K562 (cell line): Measurements from ENCODE around the gene DNAJB4. TPM values are rescaled to one million over a fixed set of nuclear protein-coding genes. Genes with fewer than 3 reads are reported as not detected.

ENCODE experiments used
- CCNT2 ChIP-seq: IDR thresholded peaks from 2 replicates; pipeline ENCODE4 v1.6.1; 2011; ENCODE audit warnings: borderline replicate concordance, low read depth, mild to moderate bottlenecking, moderate library complexity, mixed read lengths, low read length; ENCODE audit not compliant: insufficient read length; ENCODE audit errors: extremely low read depth
- EP300 ChIP-seq: IDR thresholded peaks from 2 replicates; pipeline ENCODE4 v1.6.1; 2012; ENCODE audit warnings: low read length, improper control_type of control experiment
- MAFF ChIP-seq: IDR thresholded peaks from 2 replicates; pipeline ENCODE4 v1.6.1; 2012; ENCODE audit warnings: low read length, improper control_type of control experiment
- PYGO2 ChIP-seq: fragments of 450-650 bp; IDR thresholded peaks from 2 replicates; pipeline ENCODE4 v1.6.1; 2016; ENCODE audit warnings: mild to moderate bottlenecking, missing genetic modification characterization, moderate library complexity, missing compliant biosample characterization
- SIRT6 ChIP-seq: IDR thresholded peaks from one replicate; pipeline ENCODE4 v1.6.1; 2012; ENCODE audit warnings: low read depth, mild to moderate bottlenecking, control low read depth, inconsistent platforms, low read length, moderate library complexity
- TAF15 ChIP-seq: fragments of 200-400 bp; formaldehyde crosslinking; IDR thresholded peaks from 2 replicates; pipeline ENCODE4 v1.6.1; 2017; ENCODE audit warnings: mild to moderate bottlenecking, low read depth, low read length, moderate library complexity
- TSC22D4 ChIP-seq: fragments of 450-650 bp; IDR thresholded peaks from 2 replicates; pipeline ENCODE4 v1.6.1; 2016; ENCODE audit warnings: missing genetic modification characterization, missing biosample characterization, control low read depth
- U2AF2 ChIP-seq: fragments of 200-400 bp; formaldehyde crosslinking; optimal IDR thresholded peaks from 2 replicates; pipeline ENCODE3; 2017; ENCODE audit warnings: low read depth, mild to moderate bottlenecking, low read length
- polyA plus RNA-seq, 8 experiments: library from polyadenylated mRNA; depleted of rRNA in 4 of 8; stranded (reverse) in 5 of 8; unstranded in 3 of 8; fragments of >200 nt; fragmentation: Nextera tagmentation in 2 of 8; fragmentation: Illumina TruSeq in 1 of 8; extraction: Ambion mirVana in 2 of 8; extraction: Trizol in 1 of 8; gene quantifications; 2 replicates each; pipeline versions ENCODE4 v1.2.1 to v1.2.3, GENCODE V29; 2011 to 2014; ENCODE audit warnings: inconsistent platforms in 1 of 8, missing spikeins in 1 of 8
- total RNA-seq, 7 experiments: library from RNA; depleted of rRNA in 6 of 7; stranded (reverse); fragments of >200 nt in 6 of 7; fragmentation: Illumina TruSeq in 2 of 7; extraction: Trizol in 2 of 7; gene quantifications; 2 replicates each; pipeline versions ENCODE4 v1.2.1 to v1.2.3, GENCODE V29; 2011 to 2021; ENCODE audit warnings: low replicate concordance in 1 of 7
- TF ChIP-seq, protein P1 (sequence below): fragments of 450-650 bp; IDR thresholded peaks from 2 replicates; pipeline ENCODE4 v1.6.1; 2016; ENCODE audit warnings: low read depth
- TF ChIP-seq, protein P2 (sequence below), 2 experiments: fragments of 450-650 bp in 1 of 2; sonication (generic) in 1 of 2; formaldehyde crosslinking in 1 of 2; IDR thresholded peaks in 1 of 2; conservative IDR thresholded peaks in 1 of 2; 2 replicates each; pipeline versions ENCODE4 v1.6.1 to v1.8.1; 2016 to 2023; ENCODE audit warnings: mild to moderate bottlenecking in 2 of 2, moderate library complexity in 2 of 2, inconsistent platforms in 1 of 2, missing genetic modification reagents in 1 of 2
- TF ChIP-seq, protein P3 (sequence below): sonication (generic); formaldehyde crosslinking; IDR thresholded peaks from 2 replicates; pipeline ENCODE4 v1.8.1; 2023; ENCODE audit warnings: mild to moderate bottlenecking, missing genetic modification reagents
- TF ChIP-seq, protein P4 (sequence below): fragments of 450-650 bp; IDR thresholded peaks from 2 replicates; pipeline ENCODE4 v1.7.0; 2016; ENCODE audit warnings: borderline replicate concordance

Gene DNAJB4
- total and polyA plus RNA-seq, 9 of the 15 experiments (the other 6 are each of a cell fraction or from before 2014, with no cell fraction given) = 8.5 to 27.7 (median 19.8) TPM

DNA sequence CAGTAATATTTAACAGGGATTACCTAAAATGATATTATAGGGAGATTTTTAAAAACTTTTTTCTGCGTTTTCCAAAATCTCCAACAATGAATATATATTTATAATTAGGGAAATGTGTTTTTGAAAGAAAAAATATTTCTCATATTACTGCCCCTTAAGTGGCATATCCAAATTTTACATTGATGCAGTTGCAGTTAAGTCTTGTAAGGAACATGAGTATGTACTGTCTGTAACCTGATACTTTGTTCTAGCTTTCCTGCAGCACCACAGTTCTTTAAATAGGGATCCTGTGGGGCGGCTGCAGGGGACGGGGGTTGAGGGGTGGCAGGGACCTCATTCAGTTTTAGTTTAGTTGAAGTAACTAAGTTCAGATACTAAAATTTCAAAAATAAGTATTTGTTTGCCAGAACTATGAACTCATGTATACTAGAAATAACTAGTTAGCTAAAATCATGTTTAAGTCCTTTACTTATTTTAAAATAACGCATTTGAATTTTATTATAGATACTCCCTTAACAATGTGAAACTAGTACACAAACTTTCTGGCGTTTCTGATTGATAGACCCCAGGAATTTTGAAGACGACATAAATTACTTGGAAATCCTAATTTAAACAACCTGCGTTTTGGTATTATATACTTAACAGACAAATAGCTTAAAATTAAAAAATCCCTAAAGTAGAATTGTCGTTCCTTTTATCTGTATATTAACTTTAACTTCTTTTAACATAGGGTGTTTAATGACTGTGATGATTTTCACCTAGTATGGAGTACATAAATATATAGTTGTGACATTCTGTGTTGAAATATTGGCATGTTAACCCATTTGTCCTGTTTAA, 639 bp upstream of the DNAJB4 start (continued):
- TF ChIP-seq, protein P1, sequence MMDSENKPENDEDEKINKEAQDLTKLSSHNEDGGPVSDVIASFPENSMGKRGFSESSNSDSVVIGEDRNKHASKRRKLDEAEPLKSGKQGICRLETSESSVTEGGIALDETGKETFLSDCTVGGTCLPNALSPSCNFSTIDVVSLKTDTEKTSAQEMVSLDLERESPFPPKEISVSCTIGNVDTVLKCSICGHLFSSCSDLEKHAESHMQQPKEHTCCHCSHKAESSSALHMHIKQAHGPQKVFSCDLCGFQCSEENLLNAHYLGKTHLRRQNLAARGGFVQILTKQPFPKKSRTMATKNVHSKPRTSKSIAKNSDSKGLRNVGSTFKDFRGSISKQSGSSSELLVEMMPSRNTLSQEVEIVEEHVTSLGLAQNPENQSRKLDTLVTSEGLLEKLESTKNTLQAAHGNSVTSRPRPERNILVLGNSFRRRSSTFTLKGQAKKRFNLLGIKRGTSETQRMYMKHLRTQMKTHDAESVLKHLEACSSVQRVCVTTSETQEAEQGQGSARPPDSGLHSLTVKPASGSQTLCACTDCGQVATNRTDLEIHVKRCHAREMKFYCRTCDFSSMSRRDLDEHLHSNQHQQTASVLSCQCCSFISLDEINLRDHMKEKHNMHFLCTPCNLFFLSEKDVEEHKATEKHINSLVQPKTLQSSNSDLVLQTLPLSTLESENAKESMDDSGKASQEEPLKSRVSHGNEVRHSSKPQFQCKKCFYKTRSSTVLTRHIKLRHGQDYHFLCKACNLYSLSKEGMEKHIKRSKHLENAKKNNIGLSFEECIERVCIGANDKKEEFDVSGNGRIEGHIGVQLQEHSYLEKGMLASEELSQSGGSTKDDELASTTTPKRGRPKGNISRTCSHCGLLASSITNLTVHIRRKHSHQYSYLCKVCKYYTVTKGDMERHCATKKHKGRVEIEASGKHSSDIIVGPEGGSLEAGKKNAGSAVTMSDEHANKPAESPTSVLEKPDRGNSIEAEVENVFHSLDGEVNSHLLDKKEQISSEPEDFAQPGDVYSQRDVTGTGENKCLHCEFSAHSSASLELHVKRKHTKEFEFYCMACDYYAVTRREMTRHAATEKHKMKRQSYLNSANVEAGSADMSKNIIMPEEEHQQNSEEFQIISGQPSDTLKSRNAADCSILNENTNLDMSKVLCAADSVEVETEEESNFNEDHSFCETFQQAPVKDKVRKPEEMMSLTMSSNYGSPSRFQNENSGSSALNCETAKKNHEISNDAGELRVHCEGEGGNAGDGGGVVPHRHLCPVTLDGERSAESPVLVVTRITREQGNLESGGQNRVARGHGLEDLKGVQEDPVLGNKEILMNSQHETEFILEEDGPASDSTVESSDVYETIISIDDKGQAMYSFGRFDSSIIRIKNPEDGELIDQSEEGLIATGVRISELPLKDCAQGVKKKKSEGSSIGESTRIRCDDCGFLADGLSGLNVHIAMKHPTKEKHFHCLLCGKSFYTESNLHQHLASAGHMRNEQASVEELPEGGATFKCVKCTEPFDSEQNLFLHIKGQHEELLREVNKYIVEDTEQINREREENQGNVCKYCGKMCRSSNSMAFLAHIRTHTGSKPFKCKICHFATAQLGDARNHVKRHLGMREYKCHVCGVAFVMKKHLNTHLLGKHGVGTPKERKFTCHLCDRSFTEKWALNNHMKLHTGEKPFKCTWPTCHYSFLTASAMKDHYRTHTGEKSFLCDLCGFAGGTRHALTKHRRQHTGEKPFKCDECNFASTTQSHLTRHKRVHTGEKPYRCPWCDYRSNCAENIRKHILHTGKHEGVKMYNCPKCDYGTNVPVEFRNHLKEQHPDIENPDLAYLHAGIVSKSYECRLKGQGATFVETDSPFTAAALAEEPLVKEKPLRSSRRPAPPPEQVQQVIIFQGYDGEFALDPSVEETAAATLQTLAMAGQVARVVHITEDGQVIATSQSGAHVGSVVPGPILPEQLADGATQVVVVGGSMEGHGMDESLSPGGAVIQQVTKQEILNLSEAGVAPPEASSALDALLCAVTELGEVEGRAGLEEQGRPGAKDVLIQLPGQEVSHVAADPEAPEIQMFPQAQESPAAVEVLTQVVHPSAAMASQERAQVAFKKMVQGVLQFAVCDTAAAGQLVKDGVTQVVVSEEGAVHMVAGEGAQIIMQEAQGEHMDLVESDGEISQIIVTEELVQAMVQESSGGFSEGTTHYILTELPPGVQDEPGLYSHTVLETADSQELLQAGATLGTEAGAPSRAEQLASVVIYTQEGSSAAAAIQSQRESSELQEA = no peak
- no peak for TF ChIP-seq SIRT6
- TF ChIP-seq PYGO2 = peak; percentile 44; the same call in 1 of the 2 replicates
- peak; percentile 73 for TF ChIP-seq EP300
- peak; percentile 64 for TF ChIP-seq MAFF
- peak; percentile 95 for TF ChIP-seq CCNT2
- no peak for TF ChIP-seq TSC22D4 (tag)
- TF ChIP-seq, protein P2, sequence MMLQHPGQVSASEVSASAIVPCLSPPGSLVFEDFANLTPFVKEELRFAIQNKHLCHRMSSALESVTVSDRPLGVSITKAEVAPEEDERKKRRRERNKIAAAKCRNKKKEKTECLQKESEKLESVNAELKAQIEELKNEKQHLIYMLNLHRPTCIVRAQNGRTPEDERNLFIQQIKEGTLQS (IDR thresholded peaks at IDR 0.05) = no peak
- TF ChIP-seq, protein P2 (CRISPR knock-in tag; conservative IDR thresholded peaks at IDR 0.05) = peak; percentile 85
- TF ChIP-seq U2AF2 = no peak
- TF ChIP-seq TAF15 = peak; percentile 86; the same call in 1 of the 2 replicates
- TF ChIP-seq, protein P3, sequence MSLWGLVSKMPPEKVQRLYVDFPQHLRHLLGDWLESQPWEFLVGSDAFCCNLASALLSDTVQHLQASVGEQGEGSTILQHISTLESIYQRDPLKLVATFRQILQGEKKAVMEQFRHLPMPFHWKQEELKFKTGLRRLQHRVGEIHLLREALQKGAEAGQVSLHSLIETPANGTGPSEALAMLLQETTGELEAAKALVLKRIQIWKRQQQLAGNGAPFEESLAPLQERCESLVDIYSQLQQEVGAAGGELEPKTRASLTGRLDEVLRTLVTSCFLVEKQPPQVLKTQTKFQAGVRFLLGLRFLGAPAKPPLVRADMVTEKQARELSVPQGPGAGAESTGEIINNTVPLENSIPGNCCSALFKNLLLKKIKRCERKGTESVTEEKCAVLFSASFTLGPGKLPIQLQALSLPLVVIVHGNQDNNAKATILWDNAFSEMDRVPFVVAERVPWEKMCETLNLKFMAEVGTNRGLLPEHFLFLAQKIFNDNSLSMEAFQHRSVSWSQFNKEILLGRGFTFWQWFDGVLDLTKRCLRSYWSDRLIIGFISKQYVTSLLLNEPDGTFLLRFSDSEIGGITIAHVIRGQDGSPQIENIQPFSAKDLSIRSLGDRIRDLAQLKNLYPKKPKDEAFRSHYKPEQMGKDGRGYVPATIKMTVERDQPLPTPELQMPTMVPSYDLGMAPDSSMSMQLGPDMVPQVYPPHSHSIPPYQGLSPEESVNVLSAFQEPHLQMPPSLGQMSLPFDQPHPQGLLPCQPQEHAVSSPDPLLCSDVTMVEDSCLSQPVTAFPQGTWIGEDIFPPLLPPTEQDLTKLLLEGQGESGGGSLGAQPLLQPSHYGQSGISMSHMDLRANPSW (CRISPR knock-in tag) = no peak
- TF ChIP-seq, protein P4, sequence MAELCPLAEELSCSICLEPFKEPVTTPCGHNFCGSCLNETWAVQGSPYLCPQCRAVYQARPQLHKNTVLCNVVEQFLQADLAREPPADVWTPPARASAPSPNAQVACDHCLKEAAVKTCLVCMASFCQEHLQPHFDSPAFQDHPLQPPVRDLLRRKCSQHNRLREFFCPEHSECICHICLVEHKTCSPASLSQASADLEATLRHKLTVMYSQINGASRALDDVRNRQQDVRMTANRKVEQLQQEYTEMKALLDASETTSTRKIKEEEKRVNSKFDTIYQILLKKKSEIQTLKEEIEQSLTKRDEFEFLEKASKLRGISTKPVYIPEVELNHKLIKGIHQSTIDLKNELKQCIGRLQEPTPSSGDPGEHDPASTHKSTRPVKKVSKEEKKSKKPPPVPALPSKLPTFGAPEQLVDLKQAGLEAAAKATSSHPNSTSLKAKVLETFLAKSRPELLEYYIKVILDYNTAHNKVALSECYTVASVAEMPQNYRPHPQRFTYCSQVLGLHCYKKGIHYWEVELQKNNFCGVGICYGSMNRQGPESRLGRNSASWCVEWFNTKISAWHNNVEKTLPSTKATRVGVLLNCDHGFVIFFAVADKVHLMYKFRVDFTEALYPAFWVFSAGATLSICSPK = no peak
